Non-pigmented ciliary epithelial cell (primary cell): Measurements from ENCODE around the gene PUS1.

Experiments used
- DNase-seq: peaks from one replicate; pipeline ENCODE4 v3.0.0-alpha.2; 2010; ENCODE audit warnings: low read depth

PUS1 gene

DNA sequence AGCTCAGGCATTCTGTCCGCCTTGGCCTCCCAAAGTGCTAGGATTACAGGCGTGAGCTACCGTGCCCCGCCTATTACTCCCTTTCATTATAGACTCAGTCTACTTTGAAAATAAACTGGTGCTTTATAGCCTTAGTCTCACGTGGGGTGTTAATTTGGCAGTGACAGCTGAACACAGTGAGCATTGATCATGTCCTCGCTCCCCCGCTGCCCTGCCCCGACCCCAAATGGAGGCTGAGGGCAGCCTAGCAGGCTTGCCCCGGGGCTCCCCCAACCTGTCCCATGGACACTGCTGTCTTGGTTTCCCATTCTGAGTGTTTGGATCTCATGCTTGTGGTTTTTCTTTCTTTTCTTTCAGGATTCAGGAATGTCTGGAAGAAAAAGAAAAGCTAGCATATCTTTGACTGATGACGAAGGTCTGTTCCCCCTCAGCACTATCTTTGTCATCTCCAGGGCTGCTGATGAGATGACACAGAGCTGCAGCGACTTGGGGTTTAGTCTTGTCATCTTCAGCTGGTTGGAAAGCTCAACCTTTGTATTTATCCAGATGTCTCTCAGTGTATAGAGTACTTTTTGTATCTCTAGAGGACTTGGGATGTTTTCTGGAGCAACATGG lies 62.8 kb downstream of the PUS1 start:
- DNase-seq: no peak

DNA sequence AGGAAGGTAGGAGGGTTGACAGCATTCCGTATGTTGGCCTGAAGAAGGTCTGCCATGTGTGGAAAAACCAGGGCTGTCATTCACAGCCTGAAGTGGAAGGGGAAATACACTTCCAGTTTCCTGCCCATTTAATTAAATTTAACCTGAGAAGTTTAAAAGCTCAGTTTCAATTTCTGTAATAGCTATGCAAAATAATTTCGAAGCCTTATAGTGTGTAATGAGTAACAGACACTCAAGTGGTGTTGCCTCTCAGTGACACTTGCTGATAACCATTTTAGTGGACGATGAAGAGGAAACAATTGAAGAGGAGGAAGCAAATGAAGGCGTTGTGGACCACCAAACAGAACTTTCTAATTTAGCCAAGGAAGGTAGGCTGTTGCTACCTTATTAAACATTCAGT lies 65.5 kb downstream of the PUS1 start:
- no peak for DNase-seq
